Activated T-cell treated with anti-CD3 and anti-CD28 coated beads for 24 hours (primary cell): ENCODE measurements around the gene TBCK.
"Not testable (repeated sequence)": the region's sequence is repeated elsewhere in the genome, so short reads cannot be mapped to it uniquely, and the experiment has no call there.

ENCODE experiments used
- DNase-seq: peaks from one replicate; pipeline ENCODE4 v3.0.0-alpha.2; 2020; ENCODE audit warnings: low read depth

The TBCK gene

GRCh38 chr4:106321168-106321567, 5.2 kb upstream of the TBCK start:
- DNase-seq: not testable (repeated sequence)

GRCh38 chr4:106320235-106320634, 4.2 kb upstream of the TBCK start:
- no peak for DNase-seq

- no peak for DNase-seq
Observed at GRCh38 chr4:106318511-106318910, 2.5 kb upstream of the TBCK start.

DNA sequence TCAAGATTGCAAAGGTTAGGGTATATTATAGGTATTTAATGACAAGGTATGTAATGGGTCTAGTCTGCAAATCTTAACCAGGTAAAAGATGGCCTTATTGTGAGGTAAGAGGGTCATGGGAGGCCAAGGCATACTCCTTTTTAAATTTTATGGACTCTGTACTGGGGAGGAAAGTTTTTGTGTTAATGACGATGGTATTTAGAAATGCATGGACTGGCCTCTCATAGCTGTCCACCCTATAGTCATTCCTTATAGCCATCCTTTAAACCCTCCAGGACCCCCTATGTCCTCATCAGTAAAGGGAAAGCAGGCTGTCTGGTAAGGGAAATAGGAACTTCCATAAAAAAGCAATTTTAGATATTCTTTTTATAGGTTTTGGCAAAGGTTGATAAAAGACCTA, 1.8 kb upstream of the TBCK start:
- no peak for DNase-seq

- no peak for DNase-seq
Observed at GRCh38 chr4:106316773-106317409, 882 bp upstream of the TBCK start.

DNA sequence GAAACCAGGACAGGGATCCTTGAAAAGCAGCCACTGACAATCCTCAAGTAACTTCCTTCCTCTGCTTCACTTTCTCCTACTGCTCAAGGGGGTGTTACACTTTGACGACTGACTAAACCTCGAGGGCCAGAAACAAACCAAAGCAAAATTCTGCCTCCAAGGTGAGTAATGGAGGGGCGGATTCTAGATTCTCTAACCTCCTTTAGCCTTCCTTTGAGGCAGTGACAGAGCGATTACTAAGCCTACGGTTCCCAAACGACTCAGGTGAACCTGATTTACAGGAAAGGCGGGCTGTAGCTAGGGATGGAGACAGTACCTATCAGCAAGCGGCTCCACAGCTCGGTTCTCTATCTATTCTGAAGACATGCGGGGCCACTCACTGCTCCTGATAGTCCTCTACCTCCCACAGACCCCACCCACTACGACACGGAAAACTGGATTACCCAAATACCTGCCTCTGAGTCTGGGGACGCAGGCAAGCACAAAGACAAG, 487 bp downstream of the TBCK start:
- DNase-seq: peak; percentile 42

DNA sequence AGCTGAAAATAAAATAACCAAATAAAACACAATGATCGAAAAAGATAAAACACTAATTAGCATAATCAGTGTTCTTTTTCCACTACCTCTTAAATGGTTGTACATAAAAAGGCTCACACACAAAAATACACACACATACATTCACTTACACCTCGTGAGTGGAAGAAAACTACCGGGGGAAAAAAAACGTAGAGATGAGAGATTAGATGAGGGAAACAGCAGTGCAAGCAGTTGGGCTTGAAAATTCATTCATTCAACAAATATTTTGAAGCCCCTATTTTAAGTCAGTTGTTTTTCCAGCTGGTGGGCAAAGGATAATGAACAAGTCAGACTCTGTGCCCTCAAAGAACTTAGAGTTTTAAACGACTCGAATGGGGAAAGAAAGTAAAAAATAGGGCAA, 1.0 kb downstream of the TBCK start:
- no peak for DNase-seq

DNA sequence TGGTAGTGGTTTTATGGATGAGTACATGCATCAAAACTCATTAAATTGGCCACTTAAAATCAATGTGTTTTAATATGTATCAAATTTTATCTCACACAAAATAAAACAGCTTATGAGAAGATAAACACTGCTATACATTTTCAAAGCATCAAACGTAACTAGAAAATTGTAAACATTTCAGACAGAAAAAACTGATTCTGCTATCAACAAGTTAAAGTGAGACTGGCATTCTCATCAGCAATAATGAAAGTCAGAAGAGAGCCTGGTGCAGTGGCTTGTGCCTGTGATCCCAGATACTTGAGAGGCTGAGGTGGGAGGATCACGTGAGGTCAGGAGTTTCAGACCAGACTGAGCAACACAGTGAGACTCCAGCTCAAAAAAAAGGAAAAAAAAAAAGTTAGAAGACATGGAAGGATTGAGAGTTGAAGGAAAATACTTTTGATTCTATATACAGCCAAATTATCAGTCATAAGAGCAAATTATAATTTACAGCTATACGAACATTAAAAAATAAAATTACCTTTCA, 2.9 kb downstream of the TBCK start:
- DNase-seq: no peak

DNA sequence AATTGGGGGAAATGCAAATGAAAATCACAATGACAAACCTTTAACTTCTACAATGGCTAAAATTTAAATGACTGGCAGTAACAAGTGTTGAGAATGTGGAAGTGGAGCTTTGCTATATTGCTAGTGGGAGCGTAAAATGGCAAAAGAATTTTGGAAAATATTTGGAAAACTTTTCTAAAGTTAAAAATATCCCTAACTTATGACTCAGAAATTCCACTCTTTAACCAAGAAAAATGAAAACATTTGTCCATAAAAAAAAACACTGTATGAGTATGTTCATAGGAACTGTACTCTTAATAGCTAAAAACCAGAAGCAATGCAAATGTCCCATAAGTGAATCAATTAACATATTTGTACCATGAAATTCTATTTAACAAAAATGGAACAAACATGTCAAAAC, 3.6 kb downstream of the TBCK start:
- DNase-seq: no peak

- no peak for DNase-seq
Observed at GRCh38 chr4:106306561-106306960, 9.4 kb downstream of the TBCK start.

GRCh38 chr4:106305435-106306055, 10.5 kb downstream of the TBCK start:
- no peak for DNase-seq

GRCh38 chr4:106304632-106305031, 11.4 kb downstream of the TBCK start:
- DNase-seq: no peak

- no peak for DNase-seq
Observed at GRCh38 chr4:106303548-106304281, 12.3 kb downstream of the TBCK start.

GRCh38 chr4:106302062-106302438, 14.0 kb downstream of the TBCK start:
- no peak for DNase-seq

GRCh38 chr4:106301393-106302061, 14.5 kb downstream of the TBCK start:
- DNase-seq: no peak

GRCh38 chr4:106299977-106300376, 16.0 kb downstream of the TBCK start:
- no peak for DNase-seq

- DNase-seq: no peak
Observed at GRCh38 chr4:106297245-106298035, 18.6 kb downstream of the TBCK start.

GRCh38 chr4:106294062-106294461, 21.9 kb downstream of the TBCK start:
- no peak for DNase-seq

DNA sequence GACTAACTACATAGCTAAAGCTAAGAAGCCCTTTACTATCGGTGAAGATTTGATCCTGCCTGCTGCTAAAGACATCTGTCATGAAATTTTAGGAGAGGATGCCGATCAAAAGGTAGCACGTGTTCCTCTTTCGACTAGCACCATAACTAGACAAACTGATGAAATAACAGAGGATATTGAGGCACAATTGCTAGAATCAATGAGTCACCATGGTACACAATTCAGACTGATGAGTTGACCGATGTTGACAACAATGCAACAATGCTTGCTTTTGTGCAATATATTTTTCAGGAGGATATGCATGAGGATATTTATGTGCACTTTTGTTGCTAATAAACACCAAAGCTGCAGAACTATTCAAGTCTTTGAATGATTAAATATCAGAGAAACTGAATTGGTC, 24.3 kb downstream of the TBCK start:
- no peak for DNase-seq

GRCh38 chr4:106289737-106290136, 26.3 kb downstream of the TBCK start:
- no peak for DNase-seq

- DNase-seq: no peak
Observed at GRCh38 chr4:106287353-106287969, 28.5 kb downstream of the TBCK start.
